HepG2 (cell line): ENCODE data around the gene RBM15B. TPM values are rescaled to one million over a fixed set of nuclear protein-coding genes. Genes with fewer than 3 reads are reported as not detected.

Experiments used
- ATAC-seq: fragments of 200-7000 bp; cut with Tn5 transposase; 3 replicates; pipeline ENCODE4 v1.9.1; 2020; ENCODE audit warnings: mild to moderate bottlenecking, moderate library complexity
- BruUV-seq: library from RNA; stranded (reverse); fragments of 400-500 nt; replicated peaks from 2 replicates; lab custom pipeline; 2021; lab: Mats Ljungman, UMichigan
- CTCF ChIA-PET: fragments of 300-600 bp; formaldehyde crosslinking; extraction: SDS; loops from one replicate; lab custom pipeline; 2021; ENCODE audit warnings: low total read pairs, inconsistent platforms, low intra/inter-chr PET ratio; lab: Yijun Ruan, JAX
- POLR2A ChIA-PET: fragments of 350-600 bp; sonication (Branson Sonifier 250); formaldehyde crosslinking; loops from one replicate; lab custom pipeline; 2020; ENCODE audit warnings: antibody characterized with exemption, inconsistent platforms; lab: Yijun Ruan, JAX
- DNase-seq: peaks from one replicate; pipeline ENCODE4 v3.0.0-alpha.2; 2015; ENCODE audit warnings: low spot score
- FAIRE-seq: peaks from 3 replicates; lab custom pipeline; 2011; peaks lifted over from hg19 to GRCh38; lab: Jason Lieb, UNC
- H2AFZ ChIP-seq: one replicate; pipeline ENCODE4 v1.6.1; 2011; ENCODE audit warnings: low read length, inconsistent platforms
- H3K27ac ChIP-seq: fragments of 300-600 bp; 3 replicates; pipeline ENCODE4 v1.8.0; 2011; ENCODE audit warnings: mixed run types, mild to moderate bottlenecking, mixed read lengths, low read length, inconsistent platforms; ENCODE audit not compliant: insufficient read depth; ENCODE audit errors: extremely low read length
- H3K27me3 ChIP-seq, 2 experiments: fragments of 200-600 bp in 1 of 2; 2 replicates in 1 of 2; 3 replicates in 1 of 2; pipeline versions ENCODE4 v1.6.0 to v1.8.0; 2011; ENCODE audit warnings: low read length in 2 of 2, mild to moderate bottlenecking in 2 of 2, moderate library complexity in 2 of 2, inconsistent platforms in 1 of 2; ENCODE audit not compliant: insufficient read depth in 2 of 2, control insufficient read depth in 1 of 2
- H3K36me3 ChIP-seq, 2 experiments: fragments of 200-600 bp in 1 of 2; replicated peaks in 1 of 2; 2 replicates in 1 of 2; 3 replicates in 1 of 2; pipeline versions ENCODE4 v1.5.1 to v1.8.0; 2011; ENCODE audit warnings: low read length in 2 of 2, inconsistent platforms in 1 of 2; ENCODE audit not compliant: insufficient read depth in 2 of 2, control insufficient read depth in 1 of 2
- H3K4me1 ChIP-seq: 2 replicates; pipeline ENCODE4 v1.5.1; 2012; ENCODE audit warnings: low read length, inconsistent platforms; ENCODE audit not compliant: insufficient read depth
- H3K4me2 ChIP-seq: 2 replicates; pipeline ENCODE4 v1.6.0; 2011; ENCODE audit warnings: low read depth, low read length, inconsistent platforms
- H3K4me3 ChIP-seq, 3 experiments: fragments of 200-600 bp in 1 of 3; sonication (generic), shearing (Covaris generic) in 1 of 3; replicated peaks in 1 of 3; 2 replicates each; pipeline ENCODE4 v1.5.1; 2011 to 2016; ENCODE audit warnings: low read length in 3 of 3, inconsistent platforms in 2 of 3, low read depth in 2 of 3, mild to moderate bottlenecking in 2 of 3, control low read depth in 1 of 3, mixed read lengths in 1 of 3; ENCODE audit not compliant: insufficient read depth in 1 of 3
- H3K79me2 ChIP-seq: one replicate; pipeline ENCODE4 v1.6.1; 2011; ENCODE audit warnings: low read length, inconsistent platforms; ENCODE audit not compliant: insufficient read depth
- H3K9ac ChIP-seq: 2 replicates; pipeline ENCODE4 v1.6.0; 2011; ENCODE audit warnings: mild to moderate bottlenecking, low read depth, low read length, inconsistent platforms; ENCODE audit not compliant: insufficient read depth
- H3K9me3 ChIP-seq: 2 replicates; pipeline ENCODE4 v1.5.1; 2012; ENCODE audit warnings: mild to moderate bottlenecking, low read length
- H4K20me1 ChIP-seq: 2 replicates; pipeline ENCODE4 v1.6.0; 2011; ENCODE audit warnings: inconsistent platforms, mild to moderate bottlenecking, low read length, moderate library complexity; ENCODE audit not compliant: insufficient read depth
- ARNTL ChIP-seq: sonication (generic); formaldehyde crosslinking; IDR thresholded peaks from 2 replicates; pipeline ENCODE4 v1.4.0; 2020; ENCODE audit warnings: mild to moderate bottlenecking, missing genetic modification reagents
- EED ChIP-seq: sonication (generic); formaldehyde crosslinking; IDR thresholded peaks from 2 replicates; pipeline ENCODE4 v1.5.0; 2020; ENCODE audit warnings: mild to moderate bottlenecking, missing genetic modification reagents
- FOXJ3 ChIP-seq: sonication (generic); formaldehyde crosslinking; IDR thresholded peaks from 2 replicates; pipeline ENCODE4 v1.4.0; 2020; ENCODE audit warnings: missing genetic modification reagents, mild to moderate bottlenecking, borderline replicate concordance
- HNRNPUL1 ChIP-seq: fragments of 200-400 bp; formaldehyde crosslinking; IDR thresholded peaks from 2 replicates; pipeline ENCODE4 v1.6.1; 2017; ENCODE audit warnings: low read depth, mild to moderate bottlenecking, low read length, moderate library complexity
- KDM6A ChIP-seq: IDR thresholded peaks from 2 replicates; pipeline ENCODE4 v1.6.1; 2016; ENCODE audit warnings: low read depth
- MAFG ChIP-seq: sonication (generic); formaldehyde crosslinking; IDR thresholded peaks from 2 replicates; pipeline ENCODE4 v1.5.1; 2020; ENCODE audit warnings: mild to moderate bottlenecking, missing genetic modification reagents
- MBD4 ChIP-seq: IDR thresholded peaks from 2 replicates; pipeline ENCODE4 v1.6.1; 2012; ENCODE audit warnings: low read length, inconsistent platforms, borderline replicate concordance
- STAG1 ChIP-seq: sonication (generic); formaldehyde crosslinking; IDR thresholded peaks from 2 replicates; pipeline ENCODE4 v1.4.0; 2020; ENCODE audit warnings: missing genetic modification reagents
- ZNF263 ChIP-seq: sonication (generic); formaldehyde crosslinking; IDR thresholded peaks from 2 replicates; pipeline ENCODE4 v1.4.0; 2020; ENCODE audit warnings: missing genetic modification reagents
- ZNF317 ChIP-seq: sonication (generic); formaldehyde crosslinking; IDR thresholded peaks from 2 replicates; pipeline ENCODE4 v1.5.0; 2020; ENCODE audit warnings: mild to moderate bottlenecking, missing genetic modification reagents
- ZNF343 ChIP-seq: sonication (generic); formaldehyde crosslinking; IDR thresholded peaks from 2 replicates; pipeline ENCODE4 v1.4.0; 2020; ENCODE audit warnings: mild to moderate bottlenecking, missing genetic modification reagents
- ZNF747 ChIP-seq: sonication (generic); formaldehyde crosslinking; IDR thresholded peaks from 2 replicates; pipeline ENCODE4 v1.8.1; 2023; ENCODE audit warnings: missing genetic modification reagents, mild to moderate bottlenecking, borderline replicate concordance
- WGBS: methylation state at CpG from one replicate; pipeline ENCODE4 v1.1.6; 2017; ENCODE audit warnings: low lambda C conversion rate; 5-methylcytosine and 5-hydroxymethylcytosine counted together
- in situ Hi-C: cut with HindIII; loops from 2 replicates; pipeline ENCODE4 v1.10.0; 2017; ENCODE audit warnings: low pct_unique_long_range_greater_than_20kb; ENCODE audit not compliant: extremely low pct_ligation_motif_present
- intact Hi-C: fragments of 100-400 bp; cut with micrococcal nuclease; formaldehyde crosslinking; loops from one replicate; pipeline ENCODE4 v1.10.0; 2022; ENCODE audit not compliant: unreplicated experiment
- polyA plus RNA-seq, 8 experiments: library from polyadenylated mRNA; depleted of rRNA in 3 of 8; stranded (reverse) in 7 of 8; unstranded in 1 of 8; fragments of >200 nt; fragmentation: Illumina TruSeq in 4 of 8; extraction: Trizol in 4 of 8; gene quantifications; 2 replicates each; pipeline versions ENCODE4 v1.2.1 to v1.2.3, GENCODE V29; 2011 to 2016; ENCODE audit warnings: low read depth in 4 of 8, missing spikeins in 1 of 8, mixed read lengths in 1 of 8; ENCODE audit not compliant: insufficient read depth in 1 of 8
- total RNA-seq, 5 experiments: library from RNA; depleted of rRNA; stranded (reverse); fragments of >200 nt; fragmentation: Illumina TruSeq; extraction: Trizol; gene quantifications; 2 replicates each; pipeline ENCODE4 v1.2.3, GENCODE V29; 2016; ENCODE audit warnings: low read depth in 1 of 5
- TF ChIP-seq, protein P1 (sequence below): fragments of 450-650 bp; IDR thresholded peaks from 2 replicates; pipeline ENCODE4 v1.6.1; 2016
- TF ChIP-seq, protein P2 (sequence below): sonication (generic); formaldehyde crosslinking; IDR thresholded peaks from 2 replicates; pipeline ENCODE4 v1.4.0; 2020; ENCODE audit warnings: missing genetic modification reagents
- TF ChIP-seq, protein P3 (sequence below): sonication (generic); formaldehyde crosslinking; IDR thresholded peaks from 2 replicates; pipeline ENCODE4 v1.8.0; 2022; ENCODE audit warnings: missing genetic modification reagents, mild to moderate bottlenecking, borderline replicate concordance

RBM15B gene
- total and polyA plus RNA-seq, 2 of the 13 experiments (the other 11 are each of a cell fraction or from before 2014, with no cell fraction given) = 8.2 to 19.3 TPM

DNA sequence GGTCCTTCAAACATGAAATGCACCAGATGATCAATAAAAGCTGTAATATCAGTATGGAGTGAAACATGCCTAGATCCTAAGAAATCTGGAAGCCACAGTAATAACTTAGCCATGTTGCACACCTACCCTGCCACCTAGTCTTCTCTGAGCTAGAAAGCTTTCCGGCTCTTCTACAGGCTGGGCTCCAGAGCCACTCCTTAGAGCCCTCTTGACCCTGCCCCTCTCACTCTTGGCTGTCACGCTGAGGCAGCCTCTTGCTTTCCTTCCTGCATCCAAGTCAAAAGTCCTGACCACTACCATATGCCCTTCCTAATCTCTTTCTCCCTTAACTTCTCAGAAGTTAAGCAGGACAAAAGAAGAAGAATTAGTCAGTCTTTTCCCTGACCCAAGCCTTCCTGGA lies 17.7 kb downstream of the RBM15B start:
- intact Hi-C loops = no loop called here
- POLR2A ChIA-PET = no interaction called here

More for the DNA sequence above, 17.7 kb downstream of the RBM15B start:
- H3K9me3 ChIP-seq = no peaks in the 10 kb centered on the region
- no peaks in the 10 kb centered on the region for H3K79me2 ChIP-seq
- no peak overlapping the region for H3K4me2 ChIP-seq
- no peaks in the 10 kb centered on the region for H3K4me1 ChIP-seq
- ATAC-seq (no peak), DNase-seq (no peak), FAIRE-seq (no peak)
- CTCF ChIA-PET = no interaction called here
- no peak overlapping the region for H3K27ac ChIP-seq
- no peak overlapping the region for H2AFZ ChIP-seq
- H4K20me1 ChIP-seq = no peaks in the 10 kb centered on the region
- peaks cover 21 to 67% of the 10 kb centered on the region in 2 experiments for H3K36me3 ChIP-seq
- 100% methylated on average over 2 of the region's 2 CpGs for WGBS
- no peak overlapping the region for H3K4me3 ChIP-seq
- TF ChIP-seq EED (CRISPR knock-in tag) = no peak
- no peak for TF ChIP-seq MAFG
- TF ChIP-seq, protein P1, sequence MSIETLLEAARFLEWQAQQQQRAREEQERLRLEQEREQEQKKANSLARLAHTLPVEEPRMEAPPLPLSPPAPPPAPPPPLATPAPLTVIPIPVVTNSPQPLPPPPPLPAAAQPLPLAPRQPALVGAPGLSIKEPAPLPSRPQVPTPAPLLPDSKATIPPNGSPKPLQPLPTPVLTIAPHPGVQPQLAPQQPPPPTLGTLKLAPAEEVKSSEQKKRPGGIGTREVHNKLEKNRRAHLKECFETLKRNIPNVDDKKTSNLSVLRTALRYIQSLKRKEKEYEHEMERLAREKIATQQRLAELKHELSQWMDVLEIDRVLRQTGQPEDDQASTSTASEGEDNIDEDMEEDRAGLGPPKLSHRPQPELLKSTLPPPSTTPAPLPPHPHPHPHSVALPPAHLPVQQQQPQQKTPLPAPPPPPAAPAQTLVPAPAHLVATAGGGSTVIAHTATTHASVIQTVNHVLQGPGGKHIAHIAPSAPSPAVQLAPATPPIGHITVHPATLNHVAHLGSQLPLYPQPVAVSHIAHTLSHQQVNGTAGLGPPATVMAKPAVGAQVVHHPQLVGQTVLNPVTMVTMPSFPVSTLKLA = no peak
- TF ChIP-seq, protein P2, sequence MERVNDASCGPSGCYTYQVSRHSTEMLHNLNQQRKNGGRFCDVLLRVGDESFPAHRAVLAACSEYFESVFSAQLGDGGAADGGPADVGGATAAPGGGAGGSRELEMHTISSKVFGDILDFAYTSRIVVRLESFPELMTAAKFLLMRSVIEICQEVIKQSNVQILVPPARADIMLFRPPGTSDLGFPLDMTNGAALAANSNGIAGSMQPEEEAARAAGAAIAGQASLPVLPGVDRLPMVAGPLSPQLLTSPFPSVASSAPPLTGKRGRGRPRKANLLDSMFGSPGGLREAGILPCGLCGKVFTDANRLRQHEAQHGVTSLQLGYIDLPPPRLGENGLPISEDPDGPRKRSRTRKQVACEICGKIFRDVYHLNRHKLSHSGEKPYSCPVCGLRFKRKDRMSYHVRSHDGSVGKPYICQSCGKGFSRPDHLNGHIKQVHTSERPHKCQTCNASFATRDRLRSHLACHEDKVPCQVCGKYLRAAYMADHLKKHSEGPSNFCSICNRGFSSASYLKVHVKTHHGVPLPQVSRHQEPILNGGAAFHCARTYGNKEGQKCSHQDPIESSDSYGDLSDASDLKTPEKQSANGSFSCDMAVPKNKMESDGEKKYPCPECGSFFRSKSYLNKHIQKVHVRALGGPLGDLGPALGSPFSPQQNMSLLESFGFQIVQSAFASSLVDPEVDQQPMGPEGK (CRISPR knock-in tag) = no peak
- TF ChIP-seq HNRNPUL1 = no peak
- no peak for TF ChIP-seq MBD4
- no peak for TF ChIP-seq ZNF317
- no peak for TF ChIP-seq ZNF343 (CRISPR knock-in tag)
- no peak for TF ChIP-seq STAG1 (CRISPR knock-in tag)
- no peak for TF ChIP-seq ARNTL
- TF ChIP-seq, protein P3, sequence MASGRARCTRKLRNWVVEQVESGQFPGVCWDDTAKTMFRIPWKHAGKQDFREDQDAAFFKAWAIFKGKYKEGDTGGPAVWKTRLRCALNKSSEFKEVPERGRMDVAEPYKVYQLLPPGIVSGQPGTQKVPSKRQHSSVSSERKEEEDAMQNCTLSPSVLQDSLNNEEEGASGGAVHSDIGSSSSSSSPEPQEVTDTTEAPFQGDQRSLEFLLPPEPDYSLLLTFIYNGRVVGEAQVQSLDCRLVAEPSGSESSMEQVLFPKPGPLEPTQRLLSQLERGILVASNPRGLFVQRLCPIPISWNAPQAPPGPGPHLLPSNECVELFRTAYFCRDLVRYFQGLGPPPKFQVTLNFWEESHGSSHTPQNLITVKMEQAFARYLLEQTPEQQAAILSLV = no peak
- no peak for TF ChIP-seq KDM6A (CRISPR knock-in tag)
- TF ChIP-seq ZNF747 (CRISPR knock-in tag) = no peak
- TF ChIP-seq FOXJ3 (CRISPR knock-in tag) = no peak
- no peak for TF ChIP-seq ZNF263
- TF ChIP-seq, all 625 proteins: peak for 0
- no TSS peak for BruUV-seq
- H3K9ac ChIP-seq = no peak overlapping the region
- H3K27me3 ChIP-seq = no peaks in the 10 kb centered on the region; a peak in 1 of 5 replicates
- in situ Hi-C loops = no loop called here
